Lower leg skin (tissue), 4 donors: Measurements from ENCODE around the gene DTD1. TPM values are rescaled to one million over a fixed set of nuclear protein-coding genes. Genes with fewer than 3 reads are reported as not detected.

ENCODE experiments used
- DNase-seq, 2 donors: peaks; one replicate each; pipeline ENCODE4 v3.0.0-alpha.2; 2019; ENCODE audit warnings: low spot score in 2 of 2
- H3K4me3 ChIP-seq: fragments of 200-600 bp; sonication (generic); 2 replicates; pipeline ENCODE4 v1.5.1; 2017; ENCODE audit warnings: mild to moderate bottlenecking, low read depth; ENCODE audit not compliant: poor library complexity, severe bottlenecking
- CTCF ChIP-seq, 3 donors: fragments of 450-650 bp; IDR thresholded peaks; one replicate each; pipeline ENCODE4 v1.5.1; 2016; ENCODE audit warnings: antibody characterized with exemption in 3 of 3, mild to moderate bottlenecking in 3 of 3, moderate library complexity in 2 of 3
- POLR2A ChIP-seq, 2 donors: fragments of 450-650 bp; IDR thresholded peaks; one replicate each; pipeline ENCODE4 v1.6.1; 2016 to 2017; ENCODE audit warnings: antibody characterized with exemption in 2 of 2, mild to moderate bottlenecking in 1 of 2, moderate library complexity in 1 of 2
- WGBS, 2 donors: methylation state at CpG; one replicate each; pipeline ENCODE4 v1.1.5; 2018; 5-methylcytosine and 5-hydroxymethylcytosine counted together
- intact Hi-C: fragments of 100-400 bp; cut with DNase I; formaldehyde crosslinking; loops from one replicate; pipeline ENCODE4 v1.15.0; 2023; ENCODE audit warnings: low total_unique reads
- total RNA-seq, 4 donors: library from RNA; depleted of rRNA; stranded (reverse); fragments of >200 nt; gene quantifications; one replicate each; pipeline ENCODE4 v1.1.0, GENCODE V29; 2016

The DTD1 gene
- total RNA-seq, 4 donors from 2014 or later = 21.7 to 41.8 (median 39.8) TPM

DNA sequence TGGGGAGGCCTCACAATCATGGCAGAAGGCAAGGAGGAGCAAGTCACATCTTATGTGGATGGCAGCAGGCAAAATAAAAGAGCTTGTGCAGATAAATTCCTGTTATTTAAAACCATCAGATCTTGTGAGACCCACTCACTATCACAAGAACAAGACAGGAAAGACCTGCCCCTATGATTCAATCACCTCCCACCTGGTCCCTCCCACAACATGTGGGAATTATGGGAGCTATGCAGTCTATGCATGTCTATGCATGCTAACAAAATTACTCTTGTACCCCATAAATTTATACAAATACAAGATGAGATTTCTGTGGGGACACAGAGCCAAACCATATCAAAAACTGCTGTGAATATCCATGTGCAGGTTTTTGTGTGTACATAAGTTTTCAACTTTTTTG is 200.2 kb downstream of the DTD1 start:
- intact Hi-C loops = no loop called here
- H3K4me3 ChIP-seq = no peak overlapping the region
- TF ChIP-seq CTCF (IDR thresholded peaks at IDR 0.05) (no peak), POLR2A (IDR thresholded peaks at IDR 0.05) (no peak)
- DNase-seq = no peak

DNA sequence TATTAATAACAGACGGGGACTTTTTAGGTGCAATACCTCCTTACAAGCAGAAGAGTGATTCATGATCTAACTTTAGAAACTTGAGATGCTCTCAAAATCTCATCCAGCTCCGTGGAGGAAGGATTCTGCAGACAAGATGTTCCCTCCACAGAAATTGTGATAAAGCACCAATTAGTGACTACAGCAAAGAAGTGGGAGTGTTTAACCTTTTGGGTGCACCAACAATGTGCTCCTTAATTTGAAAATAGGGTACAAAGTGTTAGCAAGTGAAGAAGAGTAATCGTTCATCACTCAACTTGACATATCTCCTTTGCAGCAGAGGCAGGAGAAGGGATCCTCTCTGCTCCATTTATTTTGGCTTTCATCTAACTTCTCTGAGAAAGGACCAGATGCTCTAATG is 202.9 kb downstream of the DTD1 start:
- no peak overlapping the region for H3K4me3 ChIP-seq
- intact Hi-C loops = no loop called here
- TF ChIP-seq CTCF (IDR thresholded peaks at IDR 0.05) = no peak
- no peak for TF ChIP-seq POLR2A (IDR thresholded peaks at IDR 0.05)
- 56 to 63% methylated on average over 3 of the region's 3 CpGs for WGBS, 2 donors
- DNase-seq = no peak

DNA sequence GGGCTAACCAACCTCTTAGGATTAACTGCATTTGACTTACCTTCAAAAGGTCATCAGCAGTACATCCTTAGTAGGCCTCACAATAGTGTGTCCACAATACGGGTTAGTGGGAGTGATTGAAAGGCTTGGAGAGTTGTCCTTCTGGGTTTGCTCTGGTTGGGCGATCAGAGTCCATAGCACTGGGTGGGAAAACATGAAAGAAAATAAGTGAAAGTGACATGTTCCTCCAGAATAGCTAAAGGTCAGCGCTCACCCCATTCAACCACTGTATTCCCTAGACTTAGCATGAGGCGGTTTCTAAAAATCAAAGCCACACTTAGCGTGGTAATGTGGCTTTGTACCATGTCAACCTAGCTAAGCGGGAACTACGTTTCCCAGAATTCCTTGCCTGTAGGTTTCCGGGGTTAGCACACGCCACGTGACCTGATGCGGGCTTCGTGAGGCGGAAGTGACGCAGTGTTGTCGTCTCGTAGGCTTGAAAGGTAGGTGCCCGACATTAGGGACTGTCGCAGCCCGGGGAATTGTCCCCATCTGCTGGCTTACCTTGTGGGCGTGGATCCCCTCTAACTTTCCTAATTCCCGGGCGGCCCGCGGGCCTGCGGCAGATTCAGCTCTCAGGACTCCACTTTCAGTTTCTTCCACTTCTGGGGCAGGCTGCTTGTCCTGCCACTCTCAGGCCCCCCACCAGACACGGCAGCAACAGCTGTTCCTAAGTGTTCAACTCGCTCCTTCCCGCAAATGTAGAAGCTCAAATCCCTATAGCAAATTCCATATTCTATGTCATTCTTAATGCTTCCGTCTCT is 206.0 kb downstream of the DTD1 start:
- WGBS, 2 donors = 7 to 12% methylated on average over 19 to 28 of the region's 29 CpGs
- peak; percentile 93 to 97 for DNase-seq
- H3K4me3 ChIP-seq = peak overlapping the region; percentile 66
- TF ChIP-seq CTCF (IDR thresholded peaks at IDR 0.05) (no peak), POLR2A (IDR thresholded peaks at IDR 0.05) (no peak)
- intact Hi-C loops = no loop called here

GRCh38 chr20:18794428-18794787 is 206.6 kb downstream of the DTD1 start:
- intact Hi-C loops = no loop called here
- no peak for DNase-seq
- peak overlapping the region; percentile 66 for H3K4me3 ChIP-seq
- 55 to 61% methylated on average over 3 of the region's 3 CpGs for WGBS, 2 donors
- TF ChIP-seq POLR2A (IDR thresholded peaks at IDR 0.05) (no peak), CTCF (IDR thresholded peaks at IDR 0.05) (no peak)

GRCh38 chr20:18795366-18795765 is 207.5 kb downstream of the DTD1 start:
- WGBS, 2 donors = 89 to 91% methylated on average over 4 of the region's 4 CpGs
- H3K4me3 ChIP-seq = no peak overlapping the region
- no peak for DNase-seq
- intact Hi-C loops = no loop called here
- TF ChIP-seq CTCF (IDR thresholded peaks at IDR 0.05) (no peak), POLR2A (IDR thresholded peaks at IDR 0.05) (no peak)
